NCI-H526 treated with DMSO at 0.1 percent for 48 hours (cell line): ENCODE data around the gene CADM3.

ENCODE experiments used
- DNase-seq: peaks from one replicate; lab custom pipeline; 2025; lab: John Stamatoyannopoulos, UW

The CADM3 gene

DNA sequence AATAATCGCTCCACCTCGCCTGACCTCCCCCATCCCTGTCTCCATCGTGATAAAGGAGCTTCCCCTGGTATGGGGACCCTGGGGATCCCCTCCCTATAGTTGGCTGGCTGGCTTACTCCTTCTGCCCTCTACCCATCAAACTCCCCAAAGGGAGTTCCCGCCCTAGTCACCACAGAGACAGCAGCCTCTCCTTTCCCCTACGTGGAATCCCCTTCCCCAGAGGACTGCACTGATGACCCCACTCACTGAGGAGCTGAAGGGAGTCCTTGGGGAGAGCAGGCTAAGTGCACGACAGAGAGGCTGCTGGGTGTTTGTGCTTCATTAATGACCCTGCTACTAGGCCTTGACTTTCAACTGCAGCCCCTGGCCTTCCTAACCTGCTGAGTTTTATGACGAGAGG, 1.9 kb downstream of the CADM3 start:
- DNase-seq, result no peak

GRCh38 chr1:159175571-159175970, 4.2 kb downstream of the CADM3 start:
- no peak for DNase-seq

- no peak for DNase-seq
These were observed 6.0 kb downstream of the CADM3 start for GRCh38 chr1:159177272-159177907.

GRCh38 chr1:159179906-159180305, 8.5 kb downstream of the CADM3 start:
- DNase-seq, result no peak

GRCh38 chr1:159180516-159180915, 9.1 kb downstream of the CADM3 start:
- no peak for DNase-seq

DNA sequence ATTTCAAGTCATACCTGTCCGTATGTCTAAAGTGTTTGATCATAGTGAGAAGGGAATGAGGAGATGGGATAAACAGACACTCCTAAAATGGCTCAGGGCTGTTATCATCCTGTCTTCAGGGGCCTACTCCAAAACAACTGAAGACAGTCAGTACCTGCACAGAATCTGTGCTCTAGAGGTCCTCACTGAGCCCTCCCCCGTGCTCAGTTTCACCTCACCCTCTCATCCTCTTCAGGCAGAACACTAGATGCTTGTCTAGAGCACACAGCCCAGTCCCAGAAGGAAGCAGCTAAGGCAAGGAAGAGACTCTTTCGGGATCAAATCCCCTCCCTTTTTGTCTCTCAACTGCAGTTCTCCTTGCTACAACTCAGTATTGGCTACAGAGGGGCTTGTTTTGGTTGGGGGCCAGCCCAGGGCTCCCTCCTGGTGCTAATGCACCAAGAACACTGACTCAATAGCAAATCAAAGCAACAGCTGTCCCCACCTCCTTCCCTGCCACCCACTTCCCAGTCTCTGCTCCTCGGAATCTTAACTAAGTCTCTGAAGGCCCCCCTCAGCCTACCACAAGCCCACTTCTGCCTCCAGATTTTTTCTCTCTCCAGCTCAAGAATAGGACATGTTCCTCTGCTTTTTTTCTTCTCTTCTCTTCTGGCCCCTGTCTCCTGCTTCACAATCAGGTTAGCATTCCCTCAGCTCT, 10.1 kb downstream of the CADM3 start:
- DNase-seq, result no peak

- DNase-seq, result no peak
These were observed 12.8 kb downstream of the CADM3 start for GRCh38 chr1:159184201-159184600.

GRCh38 chr1:159185121-159185520, 13.7 kb downstream of the CADM3 start:
- no peak for DNase-seq

DNA sequence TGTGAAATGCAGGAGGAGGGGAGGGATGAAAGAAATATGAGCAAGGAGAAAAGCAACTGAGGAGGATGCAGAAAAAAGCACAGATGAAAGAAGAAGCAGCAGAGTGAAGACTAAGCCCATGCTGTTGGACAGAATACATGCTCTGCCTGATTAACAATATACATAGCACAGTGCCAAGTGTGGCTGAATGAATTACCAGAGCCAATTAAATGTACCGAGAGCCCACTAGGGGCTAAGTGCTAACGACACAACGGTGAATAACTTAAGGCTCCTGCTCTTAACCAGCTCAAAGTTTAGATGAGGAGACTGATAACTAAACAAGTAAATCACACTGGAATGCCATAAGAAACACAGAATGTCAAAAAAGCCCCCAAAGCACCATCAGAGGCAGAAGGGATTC, 15.6 kb downstream of the CADM3 start:
- DNase-seq, result peak; percentile 22

GRCh38 chr1:159187647-159188374, 16.4 kb downstream of the CADM3 start:
- no peak for DNase-seq

DNA sequence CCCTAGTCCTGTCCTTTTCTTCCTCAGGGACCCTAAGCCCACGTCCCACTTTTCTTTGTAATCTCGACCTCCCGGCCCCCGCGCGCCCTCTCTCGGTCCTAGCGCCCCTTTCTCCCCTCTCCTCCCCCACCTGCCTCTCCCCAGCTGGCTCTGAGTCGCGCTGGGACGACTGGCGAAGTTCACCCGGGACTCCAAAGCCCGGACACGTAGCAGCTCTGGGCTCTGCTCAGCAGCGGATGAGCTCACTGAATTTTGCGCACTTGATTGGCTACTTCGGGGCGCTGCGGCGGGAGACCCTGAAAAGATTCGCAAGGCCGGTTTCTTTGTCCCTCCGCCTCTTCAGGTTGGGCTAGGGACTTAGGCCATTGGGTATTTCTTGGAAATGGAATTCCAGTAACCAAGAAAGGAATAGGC, 17.0 kb downstream of the CADM3 start:
- DNase-seq, result peak; percentile 82

DNA sequence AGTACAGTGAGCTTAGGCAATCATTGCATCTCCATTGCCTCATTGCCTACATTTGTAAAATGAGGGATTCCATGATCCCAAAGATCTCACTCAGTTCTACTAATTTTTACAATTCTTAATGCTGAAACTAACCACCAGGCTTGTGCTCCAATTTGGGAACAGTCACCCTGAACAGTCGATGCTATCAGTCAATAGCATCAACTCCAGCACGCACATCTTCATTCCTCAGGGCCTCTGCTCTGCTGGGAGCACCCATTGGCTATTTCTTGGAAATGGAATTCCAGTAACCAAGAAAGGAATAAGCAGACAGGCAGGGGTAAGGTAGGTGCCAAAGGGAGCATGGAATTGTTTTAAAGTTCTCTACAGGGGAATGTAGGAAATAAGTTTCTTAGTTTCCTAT, 19.0 kb downstream of the CADM3 start:
- no peak for DNase-seq

DNA sequence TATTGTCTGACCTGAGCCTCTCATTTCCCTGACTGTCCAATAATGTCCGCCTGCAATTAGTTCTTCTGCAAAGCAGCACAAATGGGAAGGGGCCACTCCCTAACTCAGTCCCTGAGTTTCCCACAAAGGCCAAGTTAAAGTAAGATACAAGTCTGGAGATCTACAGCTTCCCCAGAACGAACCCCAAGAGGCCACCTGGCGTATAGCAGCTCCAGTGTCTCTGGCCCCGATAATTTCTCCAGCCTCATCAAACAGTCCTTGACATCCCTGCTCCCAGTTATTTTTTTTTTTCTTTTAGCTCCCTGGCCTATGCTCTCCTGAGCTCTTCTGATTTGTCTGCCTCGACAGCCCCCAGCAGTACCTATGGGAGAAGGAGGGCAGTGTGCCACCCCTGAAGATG, 25.1 kb downstream of the CADM3 start:
- DNase-seq, result no peak

DNA sequence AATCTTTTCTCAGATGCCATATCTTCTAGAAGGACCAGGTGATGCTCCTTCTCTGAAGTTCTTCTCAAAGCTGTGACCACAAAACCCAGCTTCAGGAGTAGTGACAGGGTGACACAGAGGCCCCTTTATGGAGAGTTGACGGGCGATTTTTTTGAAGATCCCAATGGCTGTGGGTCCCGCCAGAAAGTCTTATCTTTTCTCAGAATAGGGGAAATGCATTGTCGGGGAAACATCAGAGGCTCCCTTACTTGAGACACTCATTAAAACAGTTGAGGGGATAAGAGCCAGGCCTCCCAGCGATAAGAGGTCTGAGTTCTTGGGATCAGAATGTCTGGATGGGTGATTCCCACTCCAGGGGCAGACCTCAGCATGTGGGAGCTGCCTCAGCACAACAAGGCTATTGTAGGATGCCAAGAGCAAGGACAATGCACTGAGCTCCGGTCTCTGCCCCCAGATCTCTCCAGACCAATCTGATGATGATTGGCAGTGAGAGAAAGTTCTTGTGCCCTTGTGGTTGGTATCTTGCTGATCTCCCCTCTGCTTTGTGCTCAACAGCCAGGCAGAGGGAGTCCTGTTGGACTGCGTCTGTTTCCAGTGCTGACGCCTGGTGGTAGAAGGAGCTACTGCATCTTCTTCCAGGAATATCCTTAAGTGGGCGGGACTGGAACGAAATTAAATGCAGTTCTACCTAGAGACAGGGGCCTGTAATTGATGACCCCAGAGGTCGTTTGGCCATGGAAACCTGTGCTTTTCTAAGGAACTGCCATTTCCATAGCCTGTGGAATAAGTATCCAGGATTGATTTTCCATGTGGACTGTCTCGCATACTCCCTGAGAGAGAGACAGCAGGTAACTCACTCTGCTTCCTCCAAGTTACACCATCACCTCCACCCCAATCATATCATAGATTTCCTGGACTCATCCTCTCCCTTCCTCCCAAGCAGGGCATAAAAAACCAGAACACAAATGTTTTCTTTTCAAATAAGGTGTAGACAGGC, 26.4 kb downstream of the CADM3 start:
- peak; percentile 57 for DNase-seq

- no peak for DNase-seq
These were observed 28.5 kb downstream of the CADM3 start for GRCh38 chr1:159199901-159200300.

GRCh38 chr1:159200769-159201168, 29.4 kb downstream of the CADM3 start:
- no peak for DNase-seq

GRCh38 chr1:159201642-159202041, 30.2 kb downstream of the CADM3 start:
- DNase-seq, result no peak

GRCh38 chr1:159203610-159204009, 32.2 kb downstream of the CADM3 start:
- no peak for DNase-seq

- DNase-seq, result no peak
These were observed 33.0 kb downstream of the CADM3 start, which contains the start of gene ACKR1 for GRCh38 chr1:159204161-159205141. Gene ACKR1 (plus strand): TSS chr1:159204875. CDS start chr1:159204960, 85 bp downstream.

- no peak for DNase-seq
These were observed 33.8 kb downstream of the CADM3 start for GRCh38 chr1:159205225-159205624.

GRCh38 chr1:159206110-159206509, 34.7 kb downstream of the CADM3 start:
- no peak for DNase-seq
